Lung microvascular endothelial cell (primary cell): ENCODE data around the gene NLGN1. TPM values are rescaled to one million over a fixed set of nuclear protein-coding genes. Genes with fewer than 3 reads are reported as not detected.

ENCODE experiments used
- DNase-seq, 2 donors: peaks; one replicate each; pipeline versions ENCODE4 v3.0.0 to v3.0.0-alpha.2; 2010; ENCODE audit warnings: low read depth in 2 of 2
- total RNA-seq: library from RNA; depleted of rRNA; stranded (reverse); fragments of >200 nt; gene quantifications from 2 replicates; pipeline ENCODE4 v1.2.1, GENCODE V29; 2014

Gene NLGN1
- total RNA-seq, 1 donor from 2014 or later = 0.20 TPM

DNA sequence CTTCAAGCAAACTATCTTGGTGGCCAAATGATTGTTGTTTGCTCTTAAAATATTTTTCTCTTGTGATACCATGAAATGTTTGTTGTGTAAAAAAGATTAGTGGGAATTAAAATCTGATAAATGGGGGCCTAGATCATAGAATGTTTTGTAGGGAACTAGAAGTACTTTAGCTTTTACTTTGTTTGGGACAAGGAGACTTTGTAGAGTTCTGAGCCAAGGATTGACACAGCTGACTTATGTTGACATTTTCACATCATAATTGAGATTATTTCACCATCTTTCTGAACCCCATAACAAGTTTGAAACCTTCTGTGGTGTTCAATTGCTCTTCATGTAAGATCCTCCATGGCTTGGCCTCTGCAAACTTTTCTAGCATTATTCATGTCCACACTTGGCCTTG, 235.4 kb downstream of the NLGN1 start:
- no peak for DNase-seq

DNA sequence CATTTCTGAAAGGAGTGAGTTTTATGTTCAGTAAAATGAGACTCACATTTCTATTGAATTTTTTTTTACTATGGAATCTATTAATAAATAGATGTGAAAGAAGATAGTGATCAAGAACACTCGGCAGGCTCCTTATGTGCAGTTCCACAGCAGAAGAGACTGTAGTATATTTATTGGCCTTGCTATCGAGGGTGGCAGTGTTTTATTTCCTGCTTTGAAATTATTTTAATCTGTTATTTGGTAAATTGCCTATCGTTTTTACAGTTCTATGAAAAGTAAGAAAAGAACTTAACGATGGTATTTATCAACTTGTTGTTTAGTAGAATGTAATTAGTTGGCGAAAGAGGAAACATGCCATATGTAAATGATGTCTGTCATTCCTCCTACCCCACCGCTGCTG, 238.3 kb downstream of the NLGN1 start:
- DNase-seq = no peak

DNA sequence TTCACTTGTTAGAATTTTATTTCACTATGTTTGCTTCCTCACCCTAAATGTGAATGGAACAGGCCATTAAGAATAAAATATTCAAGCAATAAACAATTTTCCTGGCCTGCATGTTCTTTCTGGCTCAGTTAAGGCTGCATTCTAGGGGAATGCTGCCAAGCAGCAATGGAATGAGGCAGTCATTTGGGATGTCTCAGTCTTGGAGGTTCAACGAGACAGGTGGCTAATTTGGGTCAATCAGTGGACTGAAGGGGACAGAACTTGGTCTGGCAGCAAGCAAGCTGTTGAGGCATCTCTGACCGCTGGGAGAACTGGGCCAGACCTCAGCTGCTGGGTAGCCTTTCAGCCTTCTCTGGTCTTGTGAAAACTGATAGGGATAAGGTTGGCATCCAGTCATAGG, 241.6 kb downstream of the NLGN1 start:
- DNase-seq = no peak

DNA sequence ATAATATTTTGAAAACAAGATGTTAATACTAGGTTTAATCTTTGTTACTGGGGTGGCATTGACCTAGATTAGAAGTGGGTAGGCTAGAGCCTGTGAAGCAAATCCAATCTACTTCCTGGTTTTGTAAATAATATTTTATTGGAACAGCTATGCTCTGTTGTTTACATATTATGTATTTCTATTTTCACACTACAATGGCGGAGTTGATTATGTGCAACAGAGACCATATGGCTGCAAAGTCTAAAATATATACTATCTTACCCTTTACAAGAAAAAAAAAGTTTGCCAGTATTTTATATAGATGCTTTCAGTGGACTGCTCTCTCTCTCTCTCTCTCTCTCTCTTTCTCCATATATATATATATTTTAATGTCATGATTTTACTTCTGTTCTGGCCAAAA, 244.2 kb downstream of the NLGN1 start:
- DNase-seq = no peak

DNA sequence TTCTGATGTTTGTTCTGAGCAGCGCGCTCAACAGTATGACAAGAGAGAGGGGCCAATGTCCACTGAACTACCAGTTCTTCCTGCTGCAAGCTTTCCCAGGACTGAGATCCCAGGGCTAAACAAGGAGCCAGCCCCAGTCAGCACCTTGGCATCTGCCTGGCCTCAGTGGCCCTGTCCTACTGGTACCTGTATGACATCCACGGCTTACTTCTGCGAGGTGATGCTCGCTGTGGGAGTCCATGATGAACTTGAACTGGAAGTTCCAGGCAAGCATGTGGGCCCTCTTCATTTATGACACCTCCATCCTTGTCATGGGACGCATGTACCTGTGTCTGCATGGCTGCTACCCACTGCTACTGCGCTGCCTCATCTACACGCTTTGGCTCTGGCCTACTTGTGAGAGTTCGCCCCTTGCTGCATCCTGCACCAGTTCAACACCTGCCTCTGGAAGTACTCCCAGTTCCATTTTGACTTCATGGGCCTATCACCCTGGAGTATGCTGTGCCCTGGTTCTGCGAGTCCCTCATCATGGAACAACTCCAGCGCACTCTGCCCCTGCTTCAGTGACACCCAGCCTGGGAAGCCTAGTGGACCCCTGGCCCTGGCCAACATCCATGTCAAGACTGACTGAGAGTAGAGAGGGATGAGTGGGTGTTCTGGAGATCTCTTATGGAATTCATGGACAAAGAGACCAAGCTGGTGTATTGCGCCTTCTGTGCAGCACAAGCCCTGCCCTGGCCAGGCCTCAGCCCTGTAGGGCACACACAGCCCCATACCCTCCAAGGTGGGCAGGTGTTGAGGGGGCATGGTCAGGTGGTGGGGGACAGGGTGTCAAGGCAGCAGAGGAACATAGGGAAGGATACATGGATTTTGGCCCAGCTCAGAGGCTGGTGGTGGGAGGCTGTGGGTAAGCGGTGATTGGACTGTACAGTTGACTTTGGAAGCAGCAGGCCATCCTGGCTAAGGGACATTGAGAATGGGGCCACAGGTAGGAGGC, 246.8 kb downstream of the NLGN1 start:
- no peak for DNase-seq

DNA sequence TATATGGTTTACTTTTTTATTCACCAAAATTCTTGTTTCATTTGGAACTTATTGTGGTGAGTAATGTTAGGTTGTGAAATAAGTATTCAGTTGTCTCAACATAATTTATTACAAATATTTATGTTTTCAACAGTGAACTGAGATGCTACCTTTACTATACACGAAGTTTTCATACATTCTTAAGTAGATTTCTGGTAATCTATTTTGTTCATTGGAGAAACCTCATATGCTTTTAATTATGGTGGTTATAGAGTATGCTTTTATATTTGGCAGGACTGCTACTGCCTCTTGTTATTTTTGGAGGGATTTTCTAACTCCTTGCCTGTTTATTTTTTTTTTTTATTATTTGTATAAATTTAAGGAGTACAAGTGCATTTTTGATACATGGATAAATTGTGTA, 253.1 kb downstream of the NLGN1 start:
- DNase-seq = no peak

DNA sequence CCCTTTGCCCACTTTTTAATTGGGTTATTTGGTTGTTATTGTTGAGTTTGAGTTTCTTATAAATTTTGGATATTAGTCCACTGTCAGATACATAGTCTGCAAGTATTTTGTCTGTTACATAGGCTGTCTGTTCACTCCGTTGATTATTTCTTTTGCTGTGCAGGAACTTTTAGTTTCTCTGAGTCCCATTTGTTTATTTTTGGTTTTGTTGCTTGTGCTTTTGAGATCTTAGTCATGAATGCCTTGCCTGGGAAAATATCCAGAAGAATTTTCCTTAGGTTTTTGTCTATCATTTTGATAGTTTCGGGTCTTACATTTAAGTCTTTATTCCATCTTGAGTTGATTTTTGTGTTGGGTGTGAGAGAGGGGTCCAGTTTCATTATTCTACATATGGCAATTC, 254.5 kb downstream of the NLGN1 start:
- DNase-seq = no peak

DNA sequence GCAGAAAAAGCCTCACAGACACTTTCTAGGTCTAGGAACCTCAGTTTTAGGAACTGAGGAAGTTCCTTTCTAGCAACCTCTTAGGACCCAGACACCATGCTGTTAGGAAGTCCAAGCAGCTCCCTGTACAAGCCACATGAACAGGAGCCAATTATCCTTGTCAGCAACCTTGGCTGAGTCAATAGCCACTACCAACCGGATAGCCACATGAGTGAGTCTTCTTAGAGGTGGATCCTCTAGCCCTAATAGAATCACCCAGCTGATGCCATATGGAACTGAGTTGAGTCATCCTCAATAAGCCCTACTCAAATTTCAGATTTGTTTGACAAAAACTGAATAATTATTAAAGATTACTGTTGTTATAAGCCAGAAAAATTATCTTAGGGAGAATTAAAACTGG, 256.2 kb downstream of the NLGN1 start:
- no peak for DNase-seq

DNA sequence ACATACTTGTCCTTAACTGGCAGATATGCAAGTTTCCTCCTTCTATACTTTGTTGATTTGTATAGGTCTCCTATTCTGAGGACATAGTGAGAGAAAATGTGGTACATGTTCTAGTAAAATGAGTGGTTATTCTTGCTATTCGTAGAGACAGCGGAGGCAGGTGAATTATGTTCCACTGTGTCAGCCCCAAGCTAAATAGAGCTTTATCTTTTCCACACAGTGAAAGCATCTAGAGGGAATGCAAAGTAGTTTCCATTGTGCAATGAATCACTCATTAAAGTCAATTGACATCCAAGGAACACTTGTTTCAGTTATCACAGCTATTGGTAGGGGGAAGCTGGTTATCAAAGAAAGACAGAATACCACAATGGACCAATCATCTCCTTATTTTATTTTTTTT, 262.4 kb downstream of the NLGN1 start:
- DNase-seq = no peak

DNA sequence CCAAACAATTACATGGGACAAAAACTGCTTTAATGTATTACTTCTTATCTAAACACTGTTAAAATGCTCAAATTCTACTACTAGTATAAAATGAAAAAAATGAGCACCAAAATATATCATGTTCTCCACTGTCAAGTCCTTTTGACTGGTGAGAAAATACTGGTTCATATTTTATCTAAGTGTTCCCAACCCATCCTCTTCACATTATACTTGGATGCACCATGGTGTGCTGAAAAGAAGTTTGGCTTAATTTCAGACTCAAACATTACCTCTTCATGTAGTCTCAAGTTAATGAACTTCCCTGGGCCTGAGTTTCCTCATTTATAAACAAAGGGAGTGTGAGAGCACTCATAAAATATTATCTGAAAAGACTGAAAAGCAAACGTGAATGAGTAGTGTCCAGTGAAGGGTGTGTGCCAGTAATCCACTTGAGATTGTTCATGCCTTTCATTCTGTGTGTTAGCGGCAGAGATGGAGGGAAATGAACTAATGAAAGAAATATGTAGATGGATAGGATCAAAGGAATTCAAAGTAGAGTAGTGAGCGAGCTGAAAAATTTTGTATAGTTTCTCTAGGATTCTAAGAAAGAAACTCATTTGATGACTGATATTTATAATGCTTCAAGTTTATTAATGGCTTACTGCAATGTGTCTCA, 263.2 kb downstream of the NLGN1 start:
- peak in 1 of 2 donors; percentile 32 for DNase-seq

DNA sequence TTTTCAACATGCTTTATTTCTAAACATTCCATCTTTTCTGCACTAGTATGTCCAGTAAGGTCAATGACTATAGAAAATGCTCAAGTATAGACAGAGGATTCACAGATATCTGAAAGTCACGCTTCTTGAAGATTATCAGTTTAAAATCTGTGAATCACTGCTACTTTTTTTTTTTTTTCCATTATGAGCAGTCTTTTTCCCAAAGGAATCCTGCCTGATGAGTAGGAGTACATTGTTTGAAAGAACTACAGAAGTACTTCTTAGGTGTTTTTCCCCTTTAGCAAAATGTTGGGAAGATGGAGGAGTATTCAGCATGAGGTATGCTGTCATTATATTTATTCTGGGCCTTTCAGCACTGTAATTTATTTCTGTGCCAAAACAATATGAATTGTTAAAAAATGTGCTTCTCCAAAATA, 266.2 kb downstream of the NLGN1 start:
- no peak for DNase-seq

DNA sequence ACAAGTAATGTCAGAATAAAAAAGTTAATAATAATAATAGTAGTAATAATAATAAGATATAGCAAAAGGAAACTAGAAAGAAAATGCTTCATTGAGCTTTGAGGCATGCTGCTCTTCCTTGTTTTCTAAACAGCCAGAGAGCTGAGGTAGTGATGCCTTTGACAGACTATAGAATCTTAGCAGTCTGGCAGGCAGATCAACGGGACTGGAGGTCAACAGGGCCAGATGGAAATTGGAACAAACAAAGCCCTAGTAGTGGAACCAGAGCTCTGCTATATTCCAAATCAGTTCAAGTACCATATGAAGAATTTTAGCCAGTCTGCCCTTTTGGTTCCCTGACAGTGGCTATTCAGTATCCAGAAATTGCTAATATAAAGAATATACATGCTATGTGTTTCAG, 278.6 kb downstream of the NLGN1 start:
- no peak for DNase-seq

DNA sequence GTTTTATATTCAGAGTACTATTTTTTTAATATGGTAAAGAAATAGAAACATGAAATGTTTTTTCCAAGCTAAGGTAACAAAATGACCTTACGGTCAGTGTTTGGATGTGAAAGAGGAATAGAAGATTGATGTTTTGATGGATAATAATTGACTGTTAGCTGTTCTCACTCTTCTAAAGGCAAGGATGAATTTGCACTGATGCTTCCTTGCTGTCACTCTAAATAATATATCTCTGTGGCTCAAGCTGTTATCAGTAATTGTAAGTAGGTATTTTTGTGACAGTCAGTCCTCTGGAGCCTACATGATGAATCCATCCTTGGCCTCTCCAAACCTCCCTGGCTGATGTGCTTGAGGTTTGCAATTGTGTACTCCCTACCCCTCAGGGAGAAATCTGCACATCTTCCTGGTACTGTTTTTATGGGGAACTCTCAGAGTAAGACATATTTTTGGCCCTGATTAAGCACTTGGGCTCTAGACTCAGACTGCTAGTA, 283.7 kb downstream of the NLGN1 start:
- no peak for DNase-seq

DNA sequence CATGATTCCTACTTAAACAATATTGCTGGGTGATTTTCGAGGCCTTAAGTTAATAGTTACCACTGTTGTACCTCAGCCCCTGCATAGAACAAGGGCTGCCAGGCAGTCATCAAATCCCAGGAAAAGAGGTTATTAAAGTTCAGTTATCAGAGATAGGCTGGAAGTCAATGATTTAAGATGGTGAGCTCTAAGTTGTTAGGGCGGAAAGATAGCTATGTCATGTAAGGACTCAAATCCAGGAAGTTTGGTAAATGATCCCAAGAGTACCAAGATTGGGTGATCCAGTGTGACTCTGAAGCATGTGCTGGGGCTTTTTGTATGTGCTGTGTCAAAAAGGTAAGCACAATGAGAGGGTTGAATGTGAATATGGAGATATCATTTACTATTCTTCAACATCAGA, 287.9 kb downstream of the NLGN1 start:
- no peak for DNase-seq

DNA sequence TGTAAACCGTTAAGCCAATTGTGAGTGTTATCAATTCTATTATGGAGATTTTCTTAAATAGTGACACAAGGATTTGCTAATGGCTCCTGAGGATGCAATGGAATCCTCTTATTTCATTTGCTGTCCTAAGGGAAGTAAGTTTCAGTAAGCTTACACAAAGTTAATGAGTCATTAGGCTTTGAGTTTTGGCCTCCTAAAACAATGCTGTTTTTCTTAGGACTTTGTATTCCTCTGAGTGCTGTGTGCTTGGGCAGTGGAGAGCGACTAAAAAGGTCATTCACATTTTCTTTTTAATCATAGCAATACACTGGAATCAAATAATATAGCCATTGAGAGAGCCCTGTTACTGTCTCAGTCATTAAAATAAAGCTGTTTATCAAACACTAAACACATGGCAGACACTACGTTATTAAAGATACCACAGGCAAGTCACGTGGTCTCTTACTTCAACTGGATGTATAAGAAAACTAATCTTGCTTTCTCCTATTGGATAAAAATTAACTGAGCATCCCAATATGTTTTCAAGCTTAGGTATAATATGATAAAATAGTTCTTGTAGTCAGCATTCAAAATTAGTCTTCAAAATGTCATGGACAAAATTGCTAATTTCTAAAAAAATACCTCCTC, 290.8 kb downstream of the NLGN1 start:
- peak in 1 of 2 donors; percentile 3 for DNase-seq

DNA sequence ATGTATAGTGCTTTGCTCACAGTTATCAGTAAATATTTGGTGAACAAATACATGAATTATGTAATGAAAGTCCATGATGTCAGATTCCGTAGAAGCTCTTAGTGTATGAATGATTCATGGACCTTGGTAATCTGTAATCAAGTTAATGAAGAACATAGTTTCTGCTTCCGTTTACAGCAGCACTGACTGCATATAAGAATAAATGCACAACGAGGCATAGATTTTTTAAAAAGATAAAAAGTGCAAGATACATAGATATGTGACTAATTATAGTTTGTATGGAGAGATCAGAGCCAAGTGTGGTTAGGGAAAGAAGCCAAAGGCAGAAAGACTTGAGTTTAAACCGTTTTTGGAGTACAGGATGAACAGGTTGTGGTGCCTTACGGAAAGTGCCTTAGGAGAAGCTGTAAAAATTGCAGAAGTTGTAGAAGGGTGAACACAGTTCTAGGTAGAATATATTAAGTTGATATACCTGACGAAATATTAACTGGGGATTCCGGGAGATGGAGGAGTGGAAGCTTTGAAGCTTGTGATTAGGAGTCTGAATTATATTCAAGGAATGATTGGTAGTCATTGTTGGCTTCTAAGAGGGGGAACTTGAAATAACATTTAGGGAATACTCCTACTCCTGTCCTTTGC, 293.1 kb downstream of the NLGN1 start:
- no peak for DNase-seq

DNA sequence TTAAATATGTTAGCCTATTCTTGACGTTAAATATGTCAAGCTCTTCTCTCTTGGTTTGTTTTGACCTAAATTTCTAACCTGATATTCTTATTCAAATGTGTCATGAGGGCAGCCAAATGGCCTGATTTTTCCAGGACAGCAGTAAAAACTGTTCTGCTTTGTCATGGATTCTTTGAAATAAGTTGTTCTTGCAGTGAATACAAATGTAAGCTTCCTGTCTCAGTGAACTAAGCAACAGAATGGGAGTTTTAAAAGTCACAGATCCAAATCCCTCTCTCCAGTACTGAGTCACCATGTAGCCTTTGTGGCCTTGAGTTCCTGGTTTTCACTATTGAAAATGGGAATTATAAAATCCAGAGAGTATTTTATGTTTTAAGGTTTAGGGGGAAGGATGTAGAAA, 301.8 kb downstream of the NLGN1 start:
- DNase-seq = peak in 1 of 2 donors; percentile 33

DNA sequence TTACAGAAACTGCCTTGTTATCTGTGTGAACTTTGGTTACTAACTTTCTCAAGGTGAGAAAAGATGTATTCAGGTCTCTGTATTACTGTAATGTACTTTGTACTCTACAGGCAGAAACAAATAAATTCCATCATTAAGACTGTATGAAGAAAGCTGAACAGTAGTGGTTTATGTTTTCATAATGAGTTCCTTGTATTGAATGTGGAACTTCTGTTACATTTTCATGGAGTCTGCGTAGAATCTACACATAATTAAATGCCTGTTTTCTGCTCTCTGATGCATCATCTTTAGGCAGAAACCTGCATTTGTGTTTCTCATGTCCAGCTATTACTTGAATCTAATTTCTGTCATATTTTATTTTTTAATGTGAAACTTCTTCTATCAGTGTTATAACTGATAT, 302.8 kb downstream of the NLGN1 start:
- no peak for DNase-seq

DNA sequence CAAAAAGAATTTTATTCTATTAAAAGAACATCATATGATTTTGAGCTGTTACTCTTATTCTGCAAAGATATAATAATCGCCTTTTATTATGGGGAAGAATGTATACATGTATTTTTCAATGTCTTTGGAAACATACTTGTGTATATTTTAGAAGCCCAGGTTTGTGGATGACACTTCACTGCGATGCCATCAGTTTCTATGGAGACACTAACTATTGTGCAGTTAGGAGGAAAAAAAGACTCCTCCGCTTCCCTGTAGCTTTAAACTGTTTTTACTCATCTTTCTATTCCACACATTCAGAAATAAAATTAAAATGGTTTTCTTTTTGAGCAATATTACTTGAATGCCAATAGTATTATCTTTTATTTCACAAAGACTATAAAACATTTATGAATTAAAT, 305.0 kb downstream of the NLGN1 start:
- DNase-seq = no peak

DNA sequence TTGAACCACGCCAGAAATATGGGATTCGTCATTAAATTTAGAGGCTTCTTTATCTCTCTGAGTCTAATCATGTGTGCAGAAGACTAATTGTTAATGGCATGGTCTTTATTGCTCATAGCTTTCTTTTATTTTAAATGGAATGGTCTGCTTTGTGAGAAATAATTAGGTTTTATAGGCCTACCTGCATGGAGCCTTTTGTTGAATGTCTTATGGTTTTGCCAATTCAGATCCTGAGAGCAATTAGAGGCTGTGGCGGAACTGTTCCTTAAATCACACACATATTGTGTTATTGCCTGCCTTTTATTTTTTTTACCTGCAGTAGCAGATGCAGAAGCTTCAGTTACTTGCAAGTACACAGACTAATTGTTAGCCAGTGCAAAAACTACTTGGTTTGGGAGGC, 306.2 kb downstream of the NLGN1 start:
- DNase-seq = no peak

DNA sequence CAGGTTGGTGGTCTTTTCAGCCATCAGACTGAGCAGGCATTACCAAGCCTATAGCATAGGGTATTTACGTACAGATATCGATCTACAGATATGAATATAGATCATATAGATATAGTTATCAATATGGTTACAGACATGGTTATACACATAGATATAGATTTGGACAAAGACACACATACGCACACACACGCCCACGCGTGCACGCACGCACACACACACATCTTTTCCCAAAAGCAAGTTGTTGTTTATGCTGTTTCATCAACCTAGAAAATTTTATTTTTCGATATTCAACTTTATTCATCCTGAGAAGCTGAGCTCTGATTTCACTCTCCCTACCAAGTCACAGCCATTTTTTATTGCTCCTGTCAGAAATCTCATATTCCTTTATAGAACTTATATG, 309.1 kb downstream of the NLGN1 start:
- no peak for DNase-seq

DNA sequence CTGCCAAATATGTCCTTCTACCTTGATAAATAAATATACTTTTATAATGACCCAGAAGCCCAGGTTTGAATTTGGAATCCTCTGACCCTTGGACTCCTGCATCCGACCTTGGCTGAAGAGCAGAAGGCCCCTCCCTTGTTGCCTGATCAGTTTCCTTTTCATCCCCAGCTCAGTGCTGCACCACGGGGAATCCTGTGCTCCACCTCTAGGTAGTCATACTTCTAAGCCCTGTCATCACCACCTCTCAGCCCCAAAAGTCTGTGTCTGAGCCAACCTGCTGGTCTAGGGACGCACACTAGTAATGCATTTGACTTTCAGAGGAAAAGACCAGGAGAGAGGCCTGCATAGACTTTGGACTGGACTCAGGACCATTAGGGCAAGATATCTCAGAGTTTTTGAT, 310.6 kb downstream of the NLGN1 start:
- no peak for DNase-seq
